Endothelial cell of umbilical vein (primary cell): Measurements from ENCODE around the gene REEP1.

Source experiments
- CTCF ChIP-seq, 2 donors: IDR thresholded peaks; 1 replicate in 1 of 2; 2 replicates in 1 of 2; pipeline ENCODE4 v1.5.1; 2011; ENCODE audit warnings: low read length in 2 of 2, mild to moderate bottlenecking in 2 of 2, moderate library complexity in 2 of 2, control low read depth in 1 of 2, inconsistent platforms in 1 of 2, low read depth in 1 of 2; ENCODE audit not compliant: insufficient read depth in 1 of 2; ENCODE audit errors: extremely low read depth in 1 of 2
- EZH2 ChIP-seq: IDR thresholded peaks from 2 replicates; pipeline ENCODE4 v1.6.1; 2012; ENCODE audit warnings: borderline replicate concordance, low read depth, mild to moderate bottlenecking, moderate library complexity, low read length, inconsistent platforms; ENCODE audit not compliant: severe bottlenecking
- FOS ChIP-seq: IDR thresholded peaks from 2 replicates; pipeline ENCODE4 v1.6.1; 2011; ENCODE audit warnings: mild to moderate bottlenecking, low read length, moderate library complexity, borderline replicate concordance; ENCODE audit not compliant: insufficient read depth
- JUN ChIP-seq: IDR thresholded peaks from 2 replicates; pipeline ENCODE4 v1.6.1; 2011; ENCODE audit warnings: borderline replicate concordance, low read depth; ENCODE audit not compliant: insufficient read length, insufficient read depth
- MYC ChIP-seq: IDR thresholded peaks from one replicate; pipeline ENCODE4 v1.6.1; 2011; ENCODE audit warnings: mild to moderate bottlenecking, low read depth, low read length
- POLR2A ChIP-seq: IDR thresholded peaks from 2 replicates; pipeline ENCODE4 v1.6.1; 2012; ENCODE audit warnings: low read depth, mild to moderate bottlenecking, control low read depth, low read length
- POLR2AphosphoS5 ChIP-seq: IDR thresholded peaks from 2 replicates; pipeline ENCODE4 v1.6.1; 2012; ENCODE audit warnings: low read depth, mild to moderate bottlenecking, control low read depth, low read length, moderate library complexity; ENCODE audit not compliant: insufficient read depth
- TF ChIP-seq, protein P1 (sequence below): IDR thresholded peaks from 2 replicates; pipeline ENCODE4 v1.6.1; 2011; ENCODE audit not compliant: insufficient read depth, insufficient read length

GRCh38 chr2:86337244-86337835, at the start of gene REEP1:
- no peak for TF ChIP-seq CTCF (IDR thresholded peaks at IDR 0.05; ENCODE audit: extremely low read depth in 1 of 2, insufficient read depth in 1 of 2, low read depth in 1 of 2, low read length in 2 of 2)
- no peak for TF ChIP-seq POLR2AphosphoS5
- no peak for TF ChIP-seq MYC
- TF ChIP-seq EZH2: peak; percentile 68
- no peak for TF ChIP-seq POLR2A
- TF ChIP-seq, protein P1, sequence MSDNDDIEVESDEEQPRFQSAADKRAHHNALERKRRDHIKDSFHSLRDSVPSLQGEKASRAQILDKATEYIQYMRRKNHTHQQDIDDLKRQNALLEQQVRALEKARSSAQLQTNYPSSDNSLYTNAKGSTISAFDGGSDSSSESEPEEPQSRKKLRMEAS: no peak
- TF ChIP-seq JUN: no peak
- no peak for TF ChIP-seq FOS
